ENCODE measurements around the gene LYSMD2. TPM values are rescaled to one million over a fixed set of nuclear protein-coding genes. Genes with fewer than 3 reads are reported as not detected.

Gene LYSMD2
- total and polyA plus RNA-seq, 9 of the 15 experiments (the other 6 are each of a cell fraction or from before 2014, with no cell fraction given) = 4.3 to 30.3 (median 9.8) TPM

DNA sequence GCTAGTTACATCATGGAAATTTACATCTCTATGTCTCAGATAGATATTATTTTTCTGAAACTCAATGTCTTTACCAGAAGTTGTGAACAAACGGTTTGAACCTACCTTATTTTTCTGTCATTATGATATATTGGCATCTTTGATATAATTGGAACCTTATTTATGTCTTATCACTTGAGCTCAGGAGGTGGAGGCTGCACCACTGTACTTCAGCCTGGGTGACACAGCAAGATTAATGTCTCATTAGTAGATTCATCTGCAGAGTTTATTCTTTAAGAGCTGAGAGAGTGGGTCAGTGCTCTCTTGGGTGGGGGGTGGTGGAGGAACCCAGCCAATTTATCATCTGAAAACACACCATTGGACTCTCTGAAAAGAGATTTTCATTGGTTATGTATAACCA is 34.7 kb downstream of the LYSMD2 start:
- Histone ChIP-seq H3K9me3 (replicated peaks; ENCODE audit: control insufficient read depth, insufficient read depth, low read depth, low read length) (no peaks in the 10 kb centered on the region), H3K4me1 (replicated peaks in 1 of 2; ENCODE audit: control insufficient read depth in 2 of 2, insufficient read depth in 2 of 2, low read length in 2 of 2) (peaks cover 2 to 28% of the 10 kb centered on the region in 2 experiments; a peak in 4 of 5 replicates), H3K27ac (ENCODE audit: extremely low read depth, low read depth, low read length) (peak overlapping the region; percentile 6; the same call in 1 of the 3 replicates), H3K4me2 (ENCODE audit: insufficient read depth, low read length) (no peak overlapping the region), H3K27me3 (ENCODE audit: control insufficient read depth in 2 of 2, insufficient read depth in 2 of 2, low read length in 2 of 2) (no peaks in the 10 kb centered on the region), H2AFZ (ENCODE audit: low read depth, low read length) (no peak overlapping the region), H4K20me1 (replicated peaks; ENCODE audit: control insufficient read depth, insufficient read depth, low read length) (no peaks in the 10 kb centered on the region), H3K79me2 (ENCODE audit: control insufficient read depth, insufficient read depth, low read length) (no peaks in the 10 kb centered on the region), H3K9me1 (ENCODE audit: control insufficient read depth, insufficient read depth, low read length) (no peaks in the 10 kb centered on the region), H3K36me3 (ENCODE audit: control insufficient read depth, insufficient read depth, low read length) (peaks cover 8% of the 10 kb centered on the region; the same call in 2 of the 3 replicates), H3K9ac (ENCODE audit: insufficient read depth in 1 of 2, low read depth in 2 of 2, low read length in 2 of 2) (no peak overlapping the region), H3K4me3 (no peak overlapping the region)
- in situ Hi-C loops (cut with MboI) (no loop called here), intact Hi-C loops (cut with micrococcal nuclease) (no loop called here)
- FAIRE-seq (peak; percentile 78), DNase-seq (ENCODE audit: extremely low read depth in 1 of 4, low spot score in 3 of 4) (peak in 2 of 4 experiments; percentile 52 to 83), ATAC-seq (peak; percentile 84)
- CTCF ChIA-PET (ENCODE audit: low intra/inter-chr PET ratio) = no interaction called here
- BruUV-seq (replicated peaks) = no TSS peak
- POLR2A ChIA-PET = interaction anchor here (0.6 to 1.8 kb wide), 9 partner anchors 8 to 55 kb away, joined by 3 to 6 read pairs (median 3); no protein-coding TSS in a partner anchor
- WGBS (ENCODE audit: insufficient coverage, low coverage, missing lambda C conversion rate) = 0% methylated on average over 1 of the region's 1 CpG
- TF ChIP-seq, protein P1, sequence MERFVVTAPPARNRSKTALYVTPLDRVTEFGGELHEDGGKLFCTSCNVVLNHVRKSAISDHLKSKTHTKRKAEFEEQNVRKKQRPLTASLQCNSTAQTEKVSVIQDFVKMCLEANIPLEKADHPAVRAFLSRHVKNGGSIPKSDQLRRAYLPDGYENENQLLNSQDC (CRISPR knock-in tag; IDR thresholded peaks at IDR 0.05) = no peak
- no peak for TF ChIP-seq RFX7 (CRISPR knock-in tag; IDR thresholded peaks at IDR 0.05)
- TF ChIP-seq CCNT2 (IDR thresholded peaks at IDR 0.05; ENCODE audit: borderline replicate concordance, extremely low read depth, insufficient read length, low read depth, low read length) = peak; percentile 53
- TF ChIP-seq YY1 (IDR thresholded peaks at IDR 0.05; ENCODE audit: borderline replicate concordance in 1 of 3, control insufficient read depth in 1 of 3, extremely low read depth in 1 of 3, insufficient read depth in 3 of 3, insufficient read length in 1 of 3, insufficient replicate concordance in 2 of 3, low read depth in 1 of 3, low read length in 2 of 3) = no peak
- no peak for TF ChIP-seq SMAD4 (CRISPR knock-in tag; conservative IDR thresholded peaks at IDR 0.05)
- peak; percentile 80 for TF ChIP-seq C11orf30 (IDR thresholded peaks at IDR 0.05; ENCODE audit: low read depth)
- TF ChIP-seq ZNF282 (CRISPR knock-in tag; IDR thresholded peaks at IDR 0.05) = no peak
- no peak for TF ChIP-seq ZNF507 (tag; conservative IDR thresholded peaks at IDR 0.05)
- peak; percentile 86 for TF ChIP-seq TEAD4 (IDR thresholded peaks at IDR 0.05; ENCODE audit: low read length)
- TF ChIP-seq TEAD4 (CRISPR knock-in tag; IDR thresholded peaks at IDR 0.05; ENCODE audit: borderline replicate concordance) = no peak
- TF ChIP-seq, protein P2, sequence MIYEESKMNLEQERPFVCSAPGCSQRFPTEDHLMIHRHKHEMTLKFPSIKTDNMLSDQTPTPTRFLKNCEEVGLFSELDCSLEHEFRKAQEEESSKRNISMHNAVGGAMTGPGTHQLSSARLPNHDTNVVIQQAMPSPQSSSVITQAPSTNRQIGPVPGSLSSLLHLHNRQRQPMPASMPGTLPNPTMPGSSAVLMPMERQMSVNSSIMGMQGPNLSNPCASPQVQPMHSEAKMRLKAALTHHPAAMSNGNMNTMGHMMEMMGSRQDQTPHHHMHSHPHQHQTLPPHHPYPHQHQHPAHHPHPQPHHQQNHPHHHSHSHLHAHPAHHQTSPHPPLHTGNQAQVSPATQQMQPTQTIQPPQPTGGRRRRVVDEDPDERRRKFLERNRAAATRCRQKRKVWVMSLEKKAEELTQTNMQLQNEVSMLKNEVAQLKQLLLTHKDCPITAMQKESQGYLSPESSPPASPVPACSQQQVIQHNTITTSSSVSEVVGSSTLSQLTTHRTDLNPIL (CRISPR knock-in tag; IDR thresholded peaks at IDR 0.05) = no peak
- TF ChIP-seq, protein P3, sequence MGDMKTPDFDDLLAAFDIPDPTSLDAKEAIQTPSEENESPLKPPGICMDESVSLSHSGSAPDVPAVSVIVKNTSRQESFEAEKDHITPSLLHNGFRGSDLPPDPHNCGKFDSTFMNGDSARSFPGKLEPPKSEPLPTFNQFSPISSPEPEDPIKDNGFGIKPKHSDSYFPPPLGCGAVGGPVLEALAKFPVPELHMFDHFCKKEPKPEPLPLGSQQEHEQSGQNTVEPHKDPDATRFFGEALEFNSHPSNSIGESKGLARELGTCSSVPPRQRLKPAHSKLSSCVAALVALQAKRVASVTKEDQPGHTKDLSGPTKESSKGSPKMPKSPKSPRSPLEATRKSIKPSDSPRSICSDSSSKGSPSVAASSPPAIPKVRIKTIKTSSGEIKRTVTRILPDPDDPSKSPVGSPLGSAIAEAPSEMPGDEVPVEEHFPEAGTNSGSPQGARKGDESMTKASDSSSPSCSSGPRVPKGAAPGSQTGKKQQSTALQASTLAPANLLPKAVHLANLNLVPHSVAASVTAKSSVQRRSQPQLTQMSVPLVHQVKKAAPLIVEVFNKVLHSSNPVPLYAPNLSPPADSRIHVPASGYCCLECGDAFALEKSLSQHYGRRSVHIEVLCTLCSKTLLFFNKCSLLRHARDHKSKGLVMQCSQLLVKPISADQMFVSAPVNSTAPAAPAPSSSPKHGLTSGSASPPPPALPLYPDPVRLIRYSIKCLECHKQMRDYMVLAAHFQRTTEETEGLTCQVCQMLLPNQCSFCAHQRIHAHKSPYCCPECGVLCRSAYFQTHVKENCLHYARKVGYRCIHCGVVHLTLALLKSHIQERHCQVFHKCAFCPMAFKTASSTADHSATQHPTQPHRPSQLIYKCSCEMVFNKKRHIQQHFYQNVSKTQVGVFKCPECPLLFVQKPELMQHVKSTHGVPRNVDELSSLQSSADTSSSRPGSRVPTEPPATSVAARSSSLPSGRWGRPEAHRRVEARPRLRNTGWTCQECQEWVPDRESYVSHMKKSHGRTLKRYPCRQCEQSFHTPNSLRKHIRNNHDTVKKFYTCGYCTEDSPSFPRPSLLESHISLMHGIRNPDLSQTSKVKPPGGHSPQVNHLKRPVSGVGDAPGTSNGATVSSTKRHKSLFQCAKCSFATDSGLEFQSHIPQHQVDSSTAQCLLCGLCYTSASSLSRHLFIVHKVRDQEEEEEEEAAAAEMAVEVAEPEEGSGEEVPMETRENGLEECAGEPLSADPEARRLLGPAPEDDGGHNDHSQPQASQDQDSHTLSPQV (IDR thresholded peaks at IDR 0.05) = 0 out of 2 replicates have a peak, but pooled peaks have one; percentile 19
- TF ChIP-seq TAF7 (tag; IDR thresholded peaks at IDR 0.05) = no peak

All from K562 (cell line).